SH-SY5Y (cell line): ENCODE data around the gene ZSCAN4.

Experiments
- GATA2 ChIP-seq: IDR thresholded peaks from 2 replicates; pipeline ENCODE4 v1.6.1; 2011; ENCODE audit warnings: mild to moderate bottlenecking, low read depth, low read length
- GATA3 ChIP-seq: IDR thresholded peaks from 2 replicates; pipeline ENCODE4 v1.6.1; 2011; ENCODE audit warnings: low read depth, mild to moderate bottlenecking, low read length, moderate library complexity

DNA sequence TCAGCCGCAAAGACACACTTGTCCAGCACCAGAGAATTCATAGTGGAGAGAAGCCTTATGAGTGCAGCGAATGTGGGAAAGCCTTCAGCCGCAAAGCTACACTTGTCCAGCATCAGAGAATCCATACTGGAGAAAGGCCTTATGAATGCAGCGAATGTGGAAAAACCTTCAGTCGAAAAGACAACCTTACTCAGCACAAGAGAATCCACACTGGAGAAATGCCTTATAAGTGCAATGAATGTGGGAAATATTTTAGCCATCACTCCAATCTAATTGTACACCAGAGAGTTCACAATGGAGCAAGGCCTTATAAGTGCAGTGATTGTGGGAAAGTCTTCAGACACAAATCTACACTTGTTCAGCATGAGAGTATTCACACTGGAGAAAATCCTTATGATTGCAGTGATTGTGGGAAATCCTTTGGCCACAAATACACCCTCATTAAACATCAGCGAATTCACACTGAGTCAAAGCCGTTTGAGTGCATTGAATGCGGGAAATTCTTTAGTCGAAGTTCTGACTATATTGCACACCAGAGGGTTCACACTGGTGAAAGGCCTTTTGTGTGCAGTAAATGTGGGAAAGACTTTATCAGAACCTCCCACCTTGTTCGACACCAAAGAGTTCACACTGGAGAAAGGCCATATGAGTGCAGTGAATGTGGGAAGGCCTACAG is 47.9 kb upstream of the ZSCAN4 start:
- TF ChIP-seq GATA2 (no peak), GATA3 (no peak)
